Kidney glomerular epithelial cell (primary cell): ENCODE measurements around the gene IL22RA1.

Source experiments
- DNase-seq: peaks from one replicate; lab custom pipeline; 2025; lab: John Stamatoyannopoulos, UW

IL22RA1 gene

DNA sequence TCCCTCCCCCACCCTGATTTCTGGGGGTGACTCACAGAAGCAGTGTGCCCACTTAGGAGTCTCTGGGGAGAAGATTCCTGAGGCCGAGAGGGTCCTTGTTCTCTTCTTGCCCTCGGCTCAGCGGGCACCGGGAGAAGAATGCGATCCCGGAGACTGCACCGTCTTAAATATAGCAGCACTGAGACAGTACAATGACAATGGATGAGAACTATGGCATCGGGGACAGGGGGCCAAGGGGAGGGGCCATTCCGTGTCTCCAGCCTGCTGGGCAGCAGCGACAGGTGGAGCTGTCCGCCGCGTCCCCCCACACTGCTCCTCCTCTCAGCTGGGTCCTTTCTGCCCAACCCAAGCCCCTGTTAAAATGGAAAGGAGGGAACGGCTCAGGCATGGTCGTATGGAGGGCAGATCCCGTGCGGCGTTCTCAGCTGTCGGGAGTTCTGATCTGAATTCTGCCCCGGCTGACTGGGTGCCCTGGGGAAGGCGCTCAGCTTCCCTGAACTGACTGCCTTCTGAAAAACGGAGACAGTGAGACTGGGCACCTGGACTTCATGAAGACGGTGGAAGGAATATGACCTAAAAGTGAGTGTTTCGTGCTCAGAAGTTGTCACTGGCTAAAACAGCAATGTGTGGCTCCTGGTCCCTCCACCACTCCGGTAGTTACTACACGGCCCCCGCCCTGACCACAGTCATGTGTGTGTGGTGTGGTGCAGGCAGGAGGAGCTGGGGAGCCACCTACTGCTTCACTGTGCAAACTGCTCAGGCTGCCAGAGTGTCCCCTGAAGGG lies 30.8 kb downstream of the IL22RA1 start, which contains the start of gene MYOM3:
Gene MYOM3 (minus strand): TSS at position 140 of the 784 bp plus-strand sequence. CDS start 3,499 bp downstream, outside the sequence.
- DNase-seq, result peak; percentile 38

DNA sequence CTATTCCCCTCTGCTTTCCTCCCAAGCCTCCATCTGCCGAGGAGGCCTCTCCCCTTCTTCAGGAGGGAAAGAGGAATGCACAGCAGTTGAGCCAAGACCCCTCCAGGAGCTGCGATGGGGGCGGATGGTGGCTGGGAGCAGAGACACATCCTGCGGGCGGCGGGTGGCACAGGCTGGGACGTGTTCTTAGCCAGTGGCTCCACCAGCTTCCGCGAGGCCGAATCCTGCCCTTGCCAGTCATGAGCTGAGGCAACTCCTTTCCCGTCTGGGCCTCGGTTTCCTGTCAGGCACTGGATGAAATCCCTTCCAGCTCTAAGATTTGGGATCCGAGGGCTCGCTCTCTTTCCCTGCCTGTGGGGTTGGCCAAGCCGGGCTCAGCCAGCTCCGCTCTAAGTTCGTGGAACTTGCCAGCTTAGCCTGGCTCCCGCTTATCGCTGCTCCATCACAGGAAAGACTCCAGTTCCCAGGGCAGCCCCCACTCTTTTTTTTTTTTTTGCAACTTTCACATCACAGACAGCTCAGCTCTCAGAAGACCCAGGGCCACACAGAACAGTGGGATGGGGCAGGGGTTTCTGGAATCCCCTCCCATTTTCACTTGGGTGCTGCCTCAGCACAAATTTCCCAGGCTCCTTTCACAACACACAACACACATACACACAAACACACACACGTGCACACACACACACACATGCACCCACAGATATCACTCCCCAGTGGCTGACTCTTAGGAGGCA lies 31.5 kb downstream of the IL22RA1 start:
- no peak for DNase-seq

DNA sequence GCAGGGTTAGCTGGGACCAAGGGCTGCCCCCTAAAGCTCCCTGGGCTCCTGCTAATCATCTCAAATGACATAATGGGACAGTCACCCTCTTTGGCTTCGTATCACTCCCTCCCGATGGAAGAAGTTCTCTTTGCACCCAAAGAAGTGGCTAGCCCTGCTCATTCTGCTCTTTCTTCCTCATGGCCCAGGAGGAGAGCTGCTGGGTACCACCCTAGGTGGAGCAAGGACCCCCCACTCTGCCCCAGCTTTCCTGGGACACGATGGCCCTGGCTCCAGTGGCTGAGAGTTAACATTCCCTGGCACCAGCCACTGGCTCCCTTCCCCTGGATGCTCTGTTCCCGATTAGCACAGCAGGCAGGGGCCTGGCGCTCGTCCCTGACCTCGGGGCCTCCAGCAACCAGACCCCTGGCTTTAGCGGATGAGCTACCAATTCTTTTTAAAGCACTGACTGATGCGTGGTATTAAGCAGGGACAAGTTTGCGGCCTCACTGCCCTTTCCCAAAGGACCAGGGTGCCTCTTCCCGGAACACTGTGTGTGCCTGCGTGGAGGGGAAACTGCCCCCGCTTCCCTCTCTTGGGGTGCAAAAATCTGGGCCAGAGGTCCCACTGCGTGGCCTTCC lies 32.2 kb downstream of the IL22RA1 start:
- no peak for DNase-seq

DNA sequence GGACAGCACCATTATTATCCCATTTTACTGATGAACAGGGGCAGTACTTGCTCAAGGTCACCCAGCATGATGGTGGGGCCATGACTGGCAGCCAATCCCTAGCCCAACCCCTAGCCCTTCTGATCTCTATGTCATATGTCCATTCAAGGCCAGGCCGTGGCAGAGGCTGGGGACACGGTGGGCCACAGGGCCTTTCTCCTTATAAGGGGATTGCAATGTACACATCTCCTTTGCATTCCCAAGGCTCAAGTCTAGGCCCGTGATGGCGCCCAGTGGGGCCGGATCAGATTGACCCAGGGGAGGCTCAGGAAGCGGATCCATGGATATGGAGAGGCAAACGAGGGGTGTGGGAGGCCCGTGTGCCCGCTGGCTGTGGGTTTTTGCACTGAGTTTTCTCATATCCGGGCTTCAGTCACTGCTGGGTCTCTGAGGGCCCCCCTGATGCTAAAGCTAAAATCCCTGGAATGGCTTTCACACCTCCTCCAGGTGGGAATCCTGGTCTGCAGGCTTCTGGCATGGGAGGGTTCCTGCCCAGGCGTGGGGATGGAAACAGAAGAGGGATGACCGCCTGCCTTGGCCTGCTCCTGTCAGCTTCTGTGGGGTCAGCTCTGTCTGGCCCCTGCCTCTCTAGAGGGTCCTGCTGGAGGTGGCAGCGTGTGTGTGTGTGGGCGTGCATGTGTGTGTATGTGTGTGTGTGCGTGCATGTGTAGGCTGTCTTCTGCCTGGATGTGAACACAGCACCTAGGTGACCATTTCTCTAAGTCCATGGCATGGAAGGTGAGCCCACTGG lies 33.1 kb downstream of the IL22RA1 start:
- DNase-seq, result no peak

DNA sequence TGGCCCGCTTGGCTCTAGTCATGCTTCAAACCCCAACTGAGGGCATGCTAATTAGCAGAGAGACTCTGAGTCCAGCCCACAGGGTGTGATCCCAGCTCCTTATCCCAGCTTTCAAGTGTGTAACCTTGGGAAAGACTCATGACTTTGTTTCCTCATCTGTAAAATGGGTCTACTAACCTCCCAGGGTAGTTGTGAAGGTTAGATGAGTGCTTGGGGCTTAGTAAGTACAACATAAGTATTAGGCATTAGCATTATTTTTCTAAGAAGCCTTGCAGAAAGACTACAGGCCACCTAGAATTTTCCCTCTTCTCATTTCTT lies 33.8 kb downstream of the IL22RA1 start:
- DNase-seq, result no peak

DNA sequence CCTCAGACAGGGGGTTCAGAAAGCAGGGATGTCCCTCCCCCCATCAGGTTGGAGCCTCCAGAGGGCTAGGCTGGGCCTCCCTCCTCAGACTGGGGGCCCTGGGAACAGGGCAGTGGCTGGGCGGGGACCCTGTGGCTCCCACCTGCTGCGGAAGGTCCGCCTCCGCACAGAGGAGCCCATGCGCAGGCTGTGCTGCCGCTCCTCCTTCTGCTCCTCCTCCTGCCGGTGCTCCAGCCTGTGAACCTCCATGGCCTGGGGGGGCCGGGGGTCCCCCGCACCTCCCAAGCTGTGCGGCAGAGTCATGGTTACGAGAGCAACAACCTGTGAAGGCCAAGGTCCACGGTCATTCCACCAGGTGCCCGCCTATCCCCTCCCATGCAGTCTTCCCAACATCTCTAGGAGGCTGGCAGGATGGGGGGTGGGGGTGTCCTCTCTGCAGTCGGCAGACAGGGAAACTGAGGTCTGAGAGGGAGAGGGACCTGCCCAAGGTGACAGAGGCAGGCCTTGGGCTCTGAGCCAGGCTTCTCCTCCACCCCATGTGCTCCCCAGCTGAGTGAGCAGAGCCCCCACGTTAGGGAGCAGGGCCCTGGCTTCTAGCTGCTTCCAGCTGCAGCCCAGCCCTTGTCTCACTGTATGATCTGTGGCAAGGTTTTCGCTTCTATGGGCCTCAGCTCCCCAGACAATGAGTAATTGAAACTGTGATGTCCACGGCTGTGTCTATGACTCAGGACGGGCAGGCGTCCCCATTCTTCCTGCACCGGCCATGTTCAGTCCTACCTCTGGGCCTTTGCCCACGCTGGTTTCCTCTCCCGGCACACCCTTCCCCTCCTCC lies 34.4 kb downstream of the IL22RA1 start:
- peak; percentile 38 for DNase-seq

DNA sequence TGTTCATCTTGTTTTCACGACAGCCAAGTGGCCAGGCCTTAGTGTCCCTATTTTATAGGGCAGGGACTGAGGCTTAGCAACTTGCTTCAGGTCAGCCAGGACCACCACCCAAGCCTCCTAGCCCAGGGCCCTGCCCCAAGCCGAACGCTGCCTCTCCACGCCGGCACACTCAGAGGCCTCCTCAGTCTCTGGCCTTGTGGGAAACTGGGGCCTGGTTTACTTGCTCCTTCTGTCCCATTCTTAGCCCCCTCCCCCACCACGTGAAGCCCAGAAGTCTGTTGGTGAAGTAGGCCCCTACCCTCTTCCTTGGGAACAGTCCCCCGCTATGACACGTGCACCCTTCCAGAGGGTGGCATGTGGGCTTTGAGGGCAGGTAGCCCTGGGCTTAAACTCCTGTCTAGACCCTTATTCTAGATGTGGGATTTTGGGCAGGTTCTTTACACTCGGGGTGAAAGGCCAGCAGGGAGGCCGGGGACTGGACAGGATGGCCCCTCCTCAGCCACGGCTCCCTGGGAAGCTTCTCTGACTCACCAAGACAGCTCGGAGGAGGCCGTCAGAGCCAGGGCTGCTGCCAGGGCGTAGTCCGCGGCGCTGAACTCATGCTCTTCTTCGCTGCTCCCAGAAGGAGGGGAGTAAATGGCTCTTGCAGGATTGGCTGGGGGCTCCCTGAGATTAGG lies 35.3 kb downstream of the IL22RA1 start:
- DNase-seq, result no peak

DNA sequence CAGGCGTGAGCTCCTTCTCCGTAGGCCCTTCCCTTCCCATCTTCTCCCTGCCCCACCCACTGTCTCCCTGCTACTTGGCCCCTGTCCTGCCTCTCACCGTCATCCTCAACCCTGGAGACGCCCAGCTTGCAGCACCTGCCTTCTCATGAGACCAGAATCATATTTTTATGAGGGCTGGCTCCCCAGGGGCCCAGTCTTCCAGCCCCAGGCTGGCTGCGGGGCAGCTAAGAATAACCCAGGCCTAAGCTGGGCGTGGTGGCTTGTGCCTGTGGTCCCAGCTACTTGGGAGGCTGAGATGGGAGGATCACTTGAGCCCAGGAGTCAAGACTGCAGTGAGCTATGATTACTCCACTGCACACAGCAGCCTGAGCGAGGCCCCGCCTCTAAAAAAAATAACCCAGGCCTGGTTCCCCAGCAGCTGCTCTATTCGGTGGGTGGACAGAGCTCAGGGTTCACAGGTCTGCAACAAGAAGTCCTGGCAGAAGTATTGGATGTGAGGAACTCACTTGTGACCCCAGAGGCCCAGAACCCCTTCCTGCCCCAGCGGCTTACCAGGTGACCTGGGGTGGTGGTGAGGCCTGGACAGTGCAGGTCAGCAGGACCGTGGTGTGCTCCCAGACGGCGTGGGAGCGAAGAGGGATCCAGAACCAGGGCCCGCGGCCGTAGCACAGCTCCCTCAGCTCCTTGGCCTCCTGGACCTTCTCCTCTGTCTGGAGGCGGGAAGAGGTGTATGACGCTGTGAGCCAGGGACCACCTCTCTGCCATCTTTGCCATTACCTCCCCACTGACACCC lies 37.4 kb downstream of the IL22RA1 start:
- no peak for DNase-seq

DNA sequence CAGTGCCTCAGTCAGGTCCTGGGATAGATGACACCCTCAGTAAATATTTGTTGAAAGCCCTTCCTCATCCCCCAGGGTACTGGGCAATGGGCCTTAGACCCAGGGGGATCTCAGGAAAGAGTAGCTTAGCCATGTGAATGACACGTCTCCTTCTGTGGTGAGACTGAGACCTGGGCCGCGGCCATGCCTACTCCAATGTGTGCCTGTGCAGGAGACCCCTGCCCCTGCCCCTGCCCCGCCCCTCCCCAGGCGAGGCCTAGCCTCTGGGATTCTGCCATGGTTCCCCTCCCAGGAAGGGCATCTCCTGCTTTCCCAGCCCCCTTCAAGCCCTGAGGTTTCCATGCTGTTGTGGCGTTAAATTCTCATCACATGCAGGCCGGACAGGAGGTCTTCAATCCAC lies 38.1 kb downstream of the IL22RA1 start:
- DNase-seq, result no peak

DNA sequence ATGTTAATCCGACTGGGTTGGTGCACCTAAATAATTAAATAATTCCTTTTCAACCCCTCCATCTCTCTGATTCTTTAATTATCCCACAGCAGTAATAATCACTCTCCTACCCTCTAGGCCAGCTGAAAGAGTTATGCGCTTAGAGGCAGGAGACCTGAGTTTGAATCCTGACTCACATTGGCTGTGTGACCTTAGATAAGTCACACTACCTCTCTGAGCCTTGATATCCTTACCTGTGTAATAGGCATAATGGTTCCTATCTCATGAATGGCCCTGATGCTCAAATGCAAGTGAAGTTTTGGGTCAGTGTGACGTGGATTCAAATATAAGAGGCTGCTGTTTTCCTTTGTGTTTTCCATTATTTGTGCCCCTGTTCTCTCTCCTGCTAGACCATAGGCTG lies 39.1 kb downstream of the IL22RA1 start:
- no peak for DNase-seq

DNA sequence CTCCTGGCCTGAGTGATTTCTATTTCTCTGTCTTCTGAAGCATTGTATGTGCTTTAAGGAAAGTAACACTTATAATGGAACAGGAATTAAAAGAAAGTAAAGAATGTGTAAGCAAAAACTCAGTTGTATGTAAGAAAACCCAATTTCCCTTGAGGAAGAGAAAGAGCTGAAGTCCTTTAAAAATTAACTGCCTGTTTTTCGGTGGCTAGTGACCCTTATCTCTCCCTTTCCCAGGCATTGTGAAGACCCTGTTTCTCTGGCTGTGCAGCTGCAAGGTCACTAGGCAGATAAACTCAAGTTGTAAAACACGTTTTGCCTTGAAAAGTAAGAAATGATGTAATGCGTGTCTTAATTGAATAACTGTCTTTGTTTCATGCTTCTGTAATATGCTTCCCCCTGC lies 39.5 kb downstream of the IL22RA1 start:
- no peak for DNase-seq

DNA sequence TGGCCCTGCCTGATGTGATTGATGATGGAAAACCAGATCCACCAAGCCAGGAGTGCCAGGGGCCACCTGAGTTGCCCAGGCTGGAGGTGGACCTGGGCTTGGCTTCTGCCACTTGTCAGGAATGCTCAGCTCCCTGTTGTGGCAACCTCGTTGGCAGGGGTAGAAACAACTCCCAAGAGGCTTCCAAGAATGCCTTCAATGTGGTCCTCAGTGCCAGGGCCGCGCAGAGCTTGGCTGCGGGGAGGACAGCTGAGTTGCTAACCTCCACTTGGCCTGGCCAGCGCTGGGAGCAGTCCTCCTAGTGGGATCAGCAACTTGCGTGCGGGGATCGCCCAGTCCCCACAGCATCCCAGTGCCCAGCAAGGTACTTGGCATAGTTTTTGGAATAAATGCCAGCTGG lies 40.0 kb downstream of the IL22RA1 start:
- no peak for DNase-seq

DNA sequence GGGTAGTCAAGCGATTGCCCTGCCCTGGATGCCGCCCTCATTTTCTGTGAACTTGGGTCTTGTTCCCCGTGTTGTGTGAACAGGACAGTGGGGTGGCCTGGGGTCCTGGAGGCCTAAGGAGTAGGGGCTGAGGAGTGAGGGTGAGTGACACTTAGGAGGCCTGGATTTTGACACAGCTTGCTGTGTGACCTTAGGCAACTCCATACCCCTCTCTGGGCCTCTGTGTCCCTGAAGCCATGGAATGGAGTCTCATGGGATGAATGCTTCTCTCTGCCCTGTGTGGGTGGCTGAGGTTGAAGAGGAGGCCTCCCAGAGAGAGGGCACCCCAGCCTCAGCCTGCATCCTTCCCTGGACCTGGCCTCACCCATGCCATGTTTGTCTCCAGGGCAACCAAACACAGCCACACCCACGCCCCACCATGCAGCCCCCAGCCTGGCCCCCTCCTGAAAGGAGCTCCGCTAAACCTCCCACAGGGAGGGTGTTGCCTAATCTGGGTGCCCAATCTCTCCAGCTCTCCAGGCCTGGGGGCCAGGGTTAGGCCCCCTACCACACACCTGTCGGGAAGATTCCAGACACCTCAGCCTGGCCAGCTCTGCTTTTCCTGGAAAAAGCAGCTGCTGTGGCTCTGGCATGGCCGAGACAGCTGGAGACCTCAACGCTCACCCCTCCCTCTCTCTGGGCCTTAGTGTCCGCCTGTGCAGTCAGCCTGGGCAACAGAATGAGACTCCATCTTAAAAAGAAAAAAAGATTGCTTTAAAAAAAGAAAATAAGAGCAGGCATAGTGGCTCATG lies 40.9 kb downstream of the IL22RA1 start:
- DNase-seq, result no peak

DNA sequence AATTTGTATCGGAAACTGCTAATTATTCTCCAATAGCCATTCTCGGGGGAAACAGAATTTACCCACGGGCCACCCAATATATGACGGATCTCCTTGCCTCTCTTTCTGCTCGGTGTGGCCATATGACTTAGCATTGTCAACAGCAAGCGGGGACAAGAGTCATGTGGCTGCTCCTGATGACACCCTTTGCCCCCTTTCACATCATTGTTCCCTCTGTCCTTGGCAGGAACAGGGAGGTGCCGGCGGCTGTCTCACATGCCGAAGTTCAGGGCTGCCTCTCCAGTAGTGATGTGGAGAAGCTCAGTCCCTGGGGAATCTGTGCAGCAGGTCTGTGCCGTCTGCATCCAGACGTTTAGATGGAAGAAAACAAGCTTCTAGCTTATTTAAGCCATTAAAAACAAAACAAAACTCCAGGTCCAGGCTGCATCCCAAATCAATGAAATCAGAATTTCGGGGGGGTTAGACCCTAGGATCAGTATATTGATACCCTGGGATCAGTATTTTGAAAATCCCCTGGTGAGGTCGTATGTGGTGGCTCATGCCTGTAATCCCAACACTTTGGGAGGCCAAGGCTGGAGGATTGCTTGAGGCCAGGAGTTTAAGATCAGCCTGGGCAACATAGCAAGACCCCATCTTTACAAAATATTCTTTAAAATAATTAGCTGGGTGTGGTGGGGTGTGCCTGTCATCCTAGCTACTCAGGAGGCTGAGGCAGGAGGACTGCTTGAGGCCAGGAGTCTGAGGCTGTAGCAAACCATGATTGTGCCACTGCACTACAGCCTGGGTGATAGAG lies 41.8 kb downstream of the IL22RA1 start:
- DNase-seq, result no peak

DNA sequence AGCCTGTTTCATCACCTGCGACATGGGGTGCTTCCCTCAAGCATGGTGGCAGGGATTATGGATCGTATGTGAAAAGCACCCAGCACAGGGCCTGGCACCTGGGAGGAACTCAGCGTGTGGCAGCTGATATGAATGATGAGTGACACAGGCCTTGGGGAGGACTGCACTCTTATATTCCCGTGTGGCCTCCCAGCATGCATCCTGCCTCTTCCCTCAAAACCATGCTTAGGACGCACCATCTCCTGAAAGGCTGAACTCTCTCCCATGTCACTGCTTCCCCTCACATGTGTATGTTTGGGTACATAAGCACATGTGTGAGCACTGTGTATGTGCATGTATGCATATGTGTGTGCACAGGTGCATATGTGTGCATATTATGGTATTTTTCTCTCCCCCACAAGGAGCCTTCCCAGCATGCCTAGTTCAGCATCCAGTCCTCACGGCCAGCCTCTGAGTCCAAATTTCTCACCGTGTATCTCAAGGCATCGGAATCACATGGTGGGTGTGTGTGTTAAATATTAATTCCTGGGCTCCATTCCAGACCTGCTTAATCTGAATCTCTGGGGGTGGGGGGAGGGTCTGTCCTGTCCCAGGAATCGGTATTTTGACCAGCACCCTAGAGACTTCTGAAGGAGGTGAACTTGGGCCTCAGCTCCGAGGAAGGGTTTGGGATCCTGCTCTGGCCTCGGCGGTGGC lies 43.8 kb downstream of the IL22RA1 start:
- no peak for DNase-seq

DNA sequence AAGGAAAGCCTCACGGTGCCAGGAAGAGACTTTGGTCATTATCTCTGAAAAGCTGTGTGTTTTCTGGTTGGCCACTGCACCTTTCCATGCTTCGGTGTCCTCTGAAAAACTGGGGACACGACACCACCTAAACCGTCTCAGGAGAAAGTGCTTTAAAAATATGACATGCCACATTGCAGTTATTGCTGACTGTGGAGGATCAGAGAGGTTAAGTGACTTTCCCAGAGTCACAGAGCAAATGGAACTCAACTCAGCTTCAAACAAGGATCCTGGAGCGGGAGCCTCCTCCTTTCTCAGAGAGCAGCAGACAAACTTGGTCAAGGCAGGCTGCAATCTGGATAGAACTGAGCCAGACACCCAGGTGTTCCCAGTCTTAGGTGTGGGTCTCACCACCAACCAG lies 44.8 kb downstream of the IL22RA1 start:
- no peak for DNase-seq

DNA sequence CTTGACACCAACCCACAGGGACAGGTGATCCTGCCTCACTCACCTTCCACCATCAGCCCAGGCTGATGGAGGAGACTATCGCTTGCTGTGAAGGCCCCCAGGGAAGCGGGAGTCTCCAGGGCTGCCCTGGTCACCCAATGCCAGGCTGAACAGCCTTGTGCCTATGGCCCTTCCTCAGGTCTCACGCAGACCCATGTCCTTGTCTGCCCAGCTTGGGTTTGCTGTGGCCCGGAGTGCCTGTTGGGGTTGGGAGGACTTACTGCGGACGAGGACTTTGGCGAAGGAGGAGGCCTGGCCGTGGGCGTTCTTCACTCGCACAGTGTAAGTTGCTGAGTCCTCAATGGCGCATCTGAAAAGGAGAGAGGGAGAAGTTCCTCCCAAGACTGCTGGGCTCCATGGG lies 45.3 kb downstream of the IL22RA1 start:
- no peak for DNase-seq

DNA sequence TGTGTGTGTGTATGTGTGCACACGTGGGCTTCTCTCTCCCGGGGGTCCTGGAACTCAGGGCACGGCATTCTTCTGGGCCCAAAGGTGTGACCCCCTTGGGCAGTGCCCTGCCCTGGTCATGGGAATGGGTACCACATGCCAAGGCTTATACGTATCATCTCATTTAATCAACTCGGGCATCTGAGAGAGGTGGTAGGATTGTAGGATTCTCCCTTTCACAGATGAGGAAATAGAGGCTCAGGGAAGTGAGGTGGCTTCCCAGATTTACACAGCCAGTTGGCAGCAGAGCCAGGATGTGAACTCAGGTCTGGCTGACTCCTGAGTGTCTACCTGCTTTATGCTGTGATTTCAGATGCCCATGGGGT lies 46.2 kb downstream of the IL22RA1 start:
- DNase-seq, result no peak
